ENCODE data around the gene GPNMB.

Gene GPNMB

GRCh38 chr7:23272275-23272674, 25.7 kb downstream of the GPNMB start:
- no peak for DNase-seq (ENCODE audit: low spot score)

GRCh38 chr7:23273141-23273599, 26.6 kb downstream of the GPNMB start:
- peak; percentile 84 for DNase-seq (ENCODE audit: low spot score)

- no peak for DNase-seq (ENCODE audit: low spot score)
Observed at GRCh38 chr7:23275912-23276311, 29.3 kb downstream of the GPNMB start.

- DNase-seq (ENCODE audit: low spot score) = no peak
Observed at GRCh38 chr7:23276376-23276775, 29.8 kb downstream of the GPNMB start.

- DNase-seq (ENCODE audit: low spot score) = no peak
Observed at GRCh38 chr7:23276947-23277346, 30.4 kb downstream of the GPNMB start.

GRCh38 chr7:23277359-23277989, 30.9 kb downstream of the GPNMB start:
- DNase-seq (ENCODE audit: low spot score) = peak; percentile 60

GRCh38 chr7:23279819-23280525, 33.4 kb downstream of the GPNMB start:
- DNase-seq (ENCODE audit: low spot score) = no peak

GRCh38 chr7:23283086-23283485, 36.5 kb downstream of the GPNMB start:
- DNase-seq (ENCODE audit: low spot score) = no peak

- no peak for DNase-seq (ENCODE audit: low spot score)
Observed at GRCh38 chr7:23284871-23285270, 38.3 kb downstream of the GPNMB start.

- DNase-seq (ENCODE audit: low spot score) = no peak
Observed at GRCh38 chr7:23285657-23286646, 39.4 kb downstream of the GPNMB start.

- no peak for DNase-seq (ENCODE audit: low spot score)
Observed at GRCh38 chr7:23287612-23288011, 41.0 kb downstream of the GPNMB start.

GRCh38 chr7:23290993-23291392, 44.4 kb downstream of the GPNMB start:
- DNase-seq (ENCODE audit: low spot score) = no peak

- no peak for DNase-seq (ENCODE audit: low spot score)
Observed at GRCh38 chr7:23291957-23292560, 45.5 kb downstream of the GPNMB start.

- DNase-seq (ENCODE audit: low spot score) = no peak
Observed at GRCh38 chr7:23292623-23293022, 46.0 kb downstream of the GPNMB start.

- no peak for DNase-seq (ENCODE audit: low spot score)
Observed at GRCh38 chr7:23293500-23294073, 47.0 kb downstream of the GPNMB start.

- no peak for DNase-seq (ENCODE audit: low spot score)
Observed at GRCh38 chr7:23294549-23295400, 48.2 kb downstream of the GPNMB start.

- DNase-seq (ENCODE audit: low spot score) = no peak
Observed at GRCh38 chr7:23295401-23295697, 48.8 kb downstream of the GPNMB start.

- DNase-seq (ENCODE audit: low spot score) = peak; percentile 21
Observed at GRCh38 chr7:23298141-23298881, 51.7 kb downstream of the GPNMB start.

- DNase-seq (ENCODE audit: low spot score) = peak; percentile 96
Observed at GRCh38 chr7:23298885-23299769, 52.6 kb downstream of the GPNMB start, which contains the start of gene MALSU1. MALSU1 (plus strand) TSS chr7:23299339; CDS start chr7:23299353, 14 bp downstream.
